ENCODE data around the gene S100A14. TPM values are rescaled to one million over a fixed set of nuclear protein-coding genes. Genes with fewer than 3 reads are reported as not detected.
"Not testable (repeated sequence)": the region's sequence is repeated elsewhere in the genome, so short reads cannot be mapped to it uniquely, and the experiment has no call there.

Gene S100A14
- total RNA-seq, 1 experiment from 2014 or later, result not detected

DNA sequence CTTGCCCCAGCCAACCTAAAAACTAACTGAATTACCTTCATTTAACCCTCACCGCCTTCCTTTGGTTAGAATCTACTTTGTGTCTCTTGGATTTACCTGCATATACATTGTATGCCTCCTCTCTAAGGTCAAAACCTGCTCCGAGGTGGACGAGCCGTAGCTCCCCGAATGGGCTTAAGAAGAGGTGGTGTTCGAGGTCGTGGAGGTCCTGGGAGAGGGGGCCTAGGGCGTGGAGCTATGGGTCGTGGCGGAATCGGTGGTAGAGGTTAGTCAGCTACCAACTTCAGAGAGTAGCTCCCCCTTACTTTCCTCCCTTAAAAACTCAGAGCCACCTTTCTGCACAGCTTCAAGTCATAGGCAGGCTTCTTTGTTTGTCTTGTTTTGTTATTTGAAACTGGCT, 27.0 kb upstream of the S100A14 start:
- in situ Hi-C loops (cut with HindIII; ENCODE audit: low pct_unique_long_range_greater_than_20kb, low sequenced_read_pairs), result no loop called here
- no peak for DNase-seq (ENCODE audit: low read depth, low spot score)

GRCh38 chr1:153642161-153642560, 26.0 kb upstream of the S100A14 start:
- no peak for DNase-seq (ENCODE audit: low read depth, low spot score)
- in situ Hi-C loops (cut with HindIII; ENCODE audit: low pct_unique_long_range_greater_than_20kb, low sequenced_read_pairs), result no loop called here

DNA sequence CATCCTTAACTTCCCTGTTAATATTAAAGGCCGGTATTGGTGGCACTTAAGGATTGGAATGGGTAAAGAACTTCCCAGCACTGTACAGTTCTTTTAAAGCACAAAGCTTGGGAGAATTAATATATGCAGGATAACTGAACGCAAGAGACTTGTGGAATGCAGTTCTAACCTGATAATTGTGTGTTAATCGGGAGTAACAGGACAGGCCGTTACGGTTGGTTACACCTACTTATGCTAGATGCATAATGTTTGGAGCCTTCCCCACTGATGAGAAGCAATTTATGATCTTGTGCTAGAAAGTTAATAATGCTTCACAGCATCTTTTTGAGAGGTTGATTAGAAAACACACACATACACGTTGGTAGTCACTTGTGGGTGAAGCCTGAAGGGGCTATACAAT, 24.7 kb upstream of the S100A14 start:
- in situ Hi-C loops (cut with HindIII; ENCODE audit: low pct_unique_long_range_greater_than_20kb, low sequenced_read_pairs), result no loop called here
- no peak for DNase-seq (ENCODE audit: low read depth, low spot score)

DNA sequence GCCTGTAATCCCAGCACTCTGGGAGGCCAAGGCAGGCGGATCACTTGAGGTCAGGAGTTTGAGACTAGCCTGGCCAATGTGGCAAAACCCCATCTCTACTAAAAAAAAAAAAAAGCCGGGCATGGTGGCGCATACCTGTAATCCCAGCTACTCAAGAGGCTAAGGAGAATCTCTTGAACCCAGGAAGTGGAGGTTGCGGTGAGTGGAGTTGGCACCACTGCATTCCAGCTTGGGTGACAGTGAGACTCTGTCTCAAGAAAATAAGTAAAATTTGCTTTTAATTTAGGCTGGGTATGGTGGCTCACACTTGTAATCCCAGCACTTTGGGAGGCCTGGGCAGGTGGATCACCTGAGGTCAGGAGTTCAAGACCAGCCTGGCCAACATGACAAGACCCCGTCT, 24.1 kb upstream of the S100A14 start:
- in situ Hi-C loops (cut with HindIII; ENCODE audit: low pct_unique_long_range_greater_than_20kb, low sequenced_read_pairs); DNase-seq (ENCODE audit: low read depth, low spot score): not testable (repeated sequence)

- DNase-seq (ENCODE audit: low read depth, low spot score), result no peak
- in situ Hi-C loops (cut with HindIII; ENCODE audit: low pct_unique_long_range_greater_than_20kb, low sequenced_read_pairs), result no loop called here
These were observed 23.2 kb upstream of the S100A14 start for GRCh38 chr1:153639280-153639679.

DNA sequence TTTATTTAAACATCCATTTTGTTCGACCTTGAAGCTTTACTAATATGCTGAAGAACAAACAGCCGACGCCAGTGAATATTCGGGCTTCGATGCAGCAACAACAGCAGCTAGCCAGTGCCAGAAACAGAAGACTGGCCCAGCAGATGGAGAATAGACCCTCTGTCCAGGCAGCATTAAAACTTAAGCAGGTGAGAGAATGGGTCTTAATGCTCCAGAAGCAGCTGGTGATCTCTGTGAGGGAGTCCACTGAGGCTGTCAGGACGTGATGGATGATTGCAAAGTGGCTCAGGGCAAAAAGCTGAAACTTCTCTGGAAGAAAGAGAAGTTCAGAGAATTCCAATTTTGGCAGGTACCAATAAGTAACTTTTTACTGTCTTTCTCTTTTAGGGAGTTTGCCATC, 22.1 kb upstream of the S100A14 start:
- no peak for DNase-seq (ENCODE audit: low read depth, low spot score)
- in situ Hi-C loops (cut with HindIII; ENCODE audit: low pct_unique_long_range_greater_than_20kb, low sequenced_read_pairs), result no loop called here

- in situ Hi-C loops (cut with HindIII; ENCODE audit: low pct_unique_long_range_greater_than_20kb, low sequenced_read_pairs), result no loop called here
- no peak for DNase-seq (ENCODE audit: low read depth, low spot score)
These were observed 20.2 kb upstream of the S100A14 start for GRCh38 chr1:153636312-153636711.

DNA sequence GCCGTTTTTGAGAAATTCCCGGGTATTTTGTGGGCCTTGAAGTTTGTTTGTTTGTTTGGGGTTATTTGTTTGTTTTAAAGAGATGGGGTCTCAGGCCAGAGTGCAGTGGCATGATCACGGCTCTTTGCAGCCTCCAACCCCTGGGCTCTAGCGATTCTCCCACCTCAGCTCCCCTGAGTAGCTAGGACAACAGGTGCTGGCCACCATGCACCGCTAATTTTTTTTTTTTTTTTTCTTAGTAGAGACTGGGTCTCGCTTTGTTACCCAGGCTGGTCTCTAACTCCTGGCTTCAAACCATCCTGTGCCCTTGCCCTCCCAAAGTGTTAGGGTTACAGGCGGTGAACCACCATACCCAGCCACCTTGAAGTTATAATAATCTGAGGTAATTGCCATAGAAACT, 19.7 kb upstream of the S100A14 start:
- no peak for DNase-seq (ENCODE audit: low read depth, low spot score)
- in situ Hi-C loops (cut with HindIII; ENCODE audit: low pct_unique_long_range_greater_than_20kb, low sequenced_read_pairs), result no loop called here

DNA sequence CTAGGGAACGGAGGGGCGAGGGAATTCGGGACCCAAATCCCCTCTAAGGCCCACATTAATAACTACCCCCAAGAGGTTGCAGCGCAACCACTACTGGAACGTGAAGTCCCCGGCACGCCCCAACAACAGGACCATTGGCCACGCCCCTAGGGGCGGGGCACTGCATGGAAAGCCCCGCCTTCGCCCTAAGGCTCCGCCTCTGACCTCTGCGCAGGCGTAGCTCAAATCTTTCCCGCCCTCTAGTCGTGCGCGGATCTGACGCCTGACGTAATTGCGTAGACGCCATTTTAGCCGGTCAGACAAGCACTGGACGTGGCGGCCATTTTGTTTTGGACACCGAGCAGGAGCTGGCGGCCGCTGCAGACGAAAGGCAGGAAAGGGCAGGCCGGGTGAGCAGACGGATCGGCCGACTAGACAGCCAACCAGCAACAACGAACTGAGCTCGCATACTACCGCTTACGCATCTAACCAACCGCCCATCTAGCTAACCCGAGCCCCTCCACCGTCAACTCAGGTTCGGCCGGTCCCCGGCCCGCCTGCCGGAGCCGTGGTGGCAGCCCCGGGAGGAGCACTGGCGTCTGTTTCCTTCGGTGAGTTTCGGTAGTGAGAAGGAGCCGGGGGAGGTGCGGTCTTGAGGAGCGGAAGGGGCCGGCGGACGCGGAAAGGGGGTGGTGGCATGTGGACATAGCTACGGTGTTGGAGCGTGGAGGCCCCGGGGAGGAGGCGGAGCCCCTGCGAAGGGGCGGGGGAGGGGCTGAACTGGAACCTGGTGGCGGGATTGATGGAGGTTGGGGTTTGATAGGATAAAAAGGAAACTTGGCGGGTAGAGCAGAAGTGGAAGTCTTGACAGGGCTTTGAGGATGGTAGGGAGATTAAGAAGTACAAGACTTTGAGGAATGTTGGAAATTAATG, 17.9 kb upstream of the S100A14 start, which contains the start of gene CHTOP:
Gene CHTOP (plus strand): TSS at position 313 of the 912 bp plus-strand sequence. CDS start 2,523 bp downstream, outside the sequence.
- peak; percentile 100 for DNase-seq (ENCODE audit: low read depth, low spot score)

GRCh38 chr1:153633161-153633753, 17.1 kb upstream of the S100A14 start:
- no peak for DNase-seq (ENCODE audit: low read depth, low spot score)
- in situ Hi-C loops (cut with HindIII; ENCODE audit: low pct_unique_long_range_greater_than_20kb, low sequenced_read_pairs), result no loop called here

More for the DNA sequence above, 17.9 kb upstream of the S100A14 start, which contains the start of gene CHTOP:
- in situ Hi-C loops (cut with HindIII; ENCODE audit: low pct_unique_long_range_greater_than_20kb, low sequenced_read_pairs), result no loop called here

DNA sequence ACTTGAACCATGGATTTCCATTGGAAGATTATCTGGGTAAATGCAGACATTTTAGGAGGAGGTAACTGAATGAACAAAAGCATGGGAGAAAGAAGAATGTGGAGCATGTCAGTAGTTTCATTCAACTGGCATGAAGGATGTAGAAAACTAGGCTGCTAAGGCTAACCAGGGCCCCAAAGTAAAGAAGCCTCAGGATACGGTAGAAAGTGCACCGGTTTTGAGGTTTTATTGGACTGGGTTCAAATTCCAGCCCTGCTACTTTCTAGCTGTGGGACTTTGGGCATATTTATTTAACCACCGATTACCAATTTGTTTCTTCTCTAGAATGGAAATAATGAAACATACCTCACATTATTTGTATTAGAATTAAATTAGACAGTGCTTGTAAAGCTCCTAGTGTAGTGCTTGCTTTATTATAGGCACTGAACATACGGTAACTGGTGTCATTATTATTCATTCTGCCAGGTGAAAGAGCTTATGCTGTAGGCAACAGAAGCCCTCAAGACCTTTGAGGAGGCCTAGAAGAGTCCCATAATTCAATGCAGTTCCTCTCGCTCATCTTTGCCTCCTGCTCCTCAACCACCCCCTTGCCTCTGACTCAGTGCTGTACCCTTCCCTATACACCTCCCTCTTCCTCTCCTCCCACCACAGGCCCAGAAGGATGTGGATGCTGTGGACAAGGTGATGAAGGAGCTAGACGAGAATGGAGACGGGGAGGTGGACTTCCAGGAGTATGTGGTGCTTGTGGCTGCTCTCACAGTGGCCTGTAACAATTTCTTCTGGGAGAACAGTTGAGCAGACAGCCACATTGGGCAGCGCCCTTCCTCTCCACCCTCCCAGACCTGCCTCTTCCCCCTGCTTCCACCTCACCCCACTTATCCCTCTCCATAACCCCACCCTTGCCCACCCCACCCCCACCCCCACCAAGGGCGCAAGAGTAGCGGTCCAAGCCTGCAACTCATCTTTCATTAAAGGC, 15.2 kb upstream of the S100A14 start:
- DNase-seq (ENCODE audit: low read depth, low spot score), result no peak
- in situ Hi-C loops (cut with HindIII; ENCODE audit: low pct_unique_long_range_greater_than_20kb, low sequenced_read_pairs), result no loop called here

DNA sequence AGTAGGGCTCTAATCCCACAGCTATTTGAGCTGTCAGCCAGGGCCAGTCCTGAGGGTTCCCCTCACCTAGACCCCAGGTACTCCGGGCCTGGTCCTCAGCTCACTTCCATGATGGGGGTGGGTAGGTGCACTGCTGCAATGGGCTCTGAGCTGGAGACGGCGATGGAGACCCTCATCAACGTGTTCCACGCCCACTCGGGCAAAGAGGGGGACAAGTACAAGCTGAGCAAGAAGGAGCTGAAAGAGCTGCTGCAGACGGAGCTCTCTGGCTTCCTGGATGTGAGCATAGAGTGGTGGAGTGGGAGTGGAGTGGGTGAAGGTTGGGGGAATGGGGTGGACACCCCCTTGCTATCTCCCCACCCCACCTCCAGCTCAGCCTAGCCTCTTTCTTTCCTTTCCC, 14.3 kb upstream of the S100A14 start:
- in situ Hi-C loops (cut with HindIII; ENCODE audit: low pct_unique_long_range_greater_than_20kb, low sequenced_read_pairs), result no loop called here

GRCh38 chr1:153629971-153630370, 13.8 kb upstream of the S100A14 start:
- DNase-seq (ENCODE audit: low read depth, low spot score), result peak; percentile 45
- in situ Hi-C loops (cut with HindIII; ENCODE audit: low pct_unique_long_range_greater_than_20kb, low sequenced_read_pairs), result no loop called here

More for the DNA sequence above, 14.3 kb upstream of the S100A14 start:
- no peak for DNase-seq (ENCODE audit: low read depth, low spot score)

GRCh38 chr1:153629343-153629665, 13.2 kb upstream of the S100A14 start:
- no peak for DNase-seq (ENCODE audit: low read depth, low spot score)
- in situ Hi-C loops (cut with HindIII; ENCODE audit: low pct_unique_long_range_greater_than_20kb, low sequenced_read_pairs), result no loop called here

DNA sequence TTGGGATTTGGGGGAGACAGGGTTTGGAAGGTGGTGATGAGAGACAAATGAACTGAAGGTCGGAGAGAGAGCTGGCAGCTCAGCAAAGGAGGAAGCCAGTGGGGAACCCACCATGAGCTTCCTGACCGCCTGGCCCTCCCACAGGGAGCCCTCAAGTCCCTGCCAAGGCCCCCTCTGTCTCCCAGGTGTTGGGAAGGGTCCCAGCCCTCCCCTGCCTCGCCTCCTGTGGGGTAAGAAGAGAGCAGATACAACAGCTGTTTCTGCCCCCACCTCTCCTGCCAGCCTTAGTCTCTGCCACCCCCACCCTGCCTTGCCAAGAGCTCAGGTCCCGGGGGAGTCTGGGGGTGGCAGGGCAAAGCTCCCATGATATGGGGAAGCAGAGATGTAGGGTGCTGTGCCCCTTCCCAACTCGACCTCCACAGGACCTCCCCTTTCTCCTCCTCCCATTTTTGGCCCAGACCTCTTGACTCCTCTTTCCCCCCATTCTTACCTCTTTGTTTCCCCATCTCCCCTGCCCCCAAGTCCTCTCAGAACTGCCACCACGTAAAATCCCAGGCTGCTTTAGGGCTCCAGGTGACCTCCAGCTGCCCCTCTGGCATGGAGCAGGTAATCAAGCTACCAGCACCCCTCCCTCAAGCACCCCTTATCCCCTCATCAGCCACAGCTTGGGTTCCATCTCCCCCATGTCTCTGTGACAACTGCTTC, 12.7 kb upstream of the S100A14 start:
- no peak for DNase-seq (ENCODE audit: low read depth, low spot score)
- in situ Hi-C loops (cut with HindIII; ENCODE audit: low pct_unique_long_range_greater_than_20kb, low sequenced_read_pairs), result no loop called here

DNA sequence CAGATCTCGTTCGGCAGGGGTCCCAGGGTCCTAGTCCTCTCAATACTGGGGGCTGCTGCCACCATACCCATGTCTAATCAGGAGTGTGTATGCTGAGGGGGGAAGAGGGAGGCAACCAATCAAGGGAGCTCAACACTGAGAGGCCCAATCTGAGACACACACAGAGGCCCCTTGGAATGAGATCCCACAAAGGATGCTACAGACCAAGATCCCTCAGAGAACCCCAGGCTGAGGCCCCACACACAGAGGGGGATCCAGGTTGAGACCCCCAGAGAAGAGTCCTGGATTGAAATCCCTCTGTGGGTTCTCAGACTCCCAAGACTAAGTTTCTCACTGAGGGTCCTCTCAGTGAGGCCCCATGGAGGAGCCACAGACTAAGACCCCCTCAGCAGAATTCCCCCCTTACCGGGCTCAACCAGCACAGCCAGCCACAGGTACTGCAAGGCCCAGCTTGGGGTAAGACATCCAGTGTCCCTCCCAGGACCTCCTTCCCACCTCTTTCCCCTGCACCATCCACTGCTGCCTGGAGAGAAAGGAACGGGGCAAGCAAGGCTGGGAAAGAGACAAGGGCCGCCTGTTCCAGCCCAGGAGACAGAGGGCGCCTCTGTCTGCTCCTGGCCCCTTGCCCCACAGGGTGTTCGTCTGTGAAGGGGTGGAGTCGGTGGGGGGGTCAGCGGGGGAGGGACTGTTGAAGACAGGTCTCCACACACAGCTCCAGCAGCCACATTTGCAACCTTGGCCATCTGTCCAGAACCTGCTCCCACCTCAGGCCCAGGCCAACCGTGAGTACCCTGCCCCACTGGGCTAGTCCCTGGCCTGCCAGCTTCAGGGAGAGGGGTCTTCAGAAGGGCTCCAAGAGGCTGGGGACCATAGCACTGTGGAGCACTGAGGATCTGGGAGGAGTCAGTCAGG, 11.8 kb upstream of the S100A14 start, which contains the start of gene S100A1:
Gene S100A1 (plus strand): TSS at position 720 of the 912 bp plus-strand sequence. CDS start 2,088 bp downstream, outside the sequence.
- DNase-seq (ENCODE audit: low read depth, low spot score), result peak; percentile 97
- in situ Hi-C loops (cut with HindIII; ENCODE audit: low pct_unique_long_range_greater_than_20kb, low sequenced_read_pairs), result no loop called here

All from SK-MEL-5 (cell line).